ENCODE measurements around the gene BOD1.
"Not testable (repeated sequence)": the region's sequence is repeated elsewhere in the genome, so short reads cannot be mapped to it uniquely, and the experiment has no call there.

The BOD1 gene

DNA sequence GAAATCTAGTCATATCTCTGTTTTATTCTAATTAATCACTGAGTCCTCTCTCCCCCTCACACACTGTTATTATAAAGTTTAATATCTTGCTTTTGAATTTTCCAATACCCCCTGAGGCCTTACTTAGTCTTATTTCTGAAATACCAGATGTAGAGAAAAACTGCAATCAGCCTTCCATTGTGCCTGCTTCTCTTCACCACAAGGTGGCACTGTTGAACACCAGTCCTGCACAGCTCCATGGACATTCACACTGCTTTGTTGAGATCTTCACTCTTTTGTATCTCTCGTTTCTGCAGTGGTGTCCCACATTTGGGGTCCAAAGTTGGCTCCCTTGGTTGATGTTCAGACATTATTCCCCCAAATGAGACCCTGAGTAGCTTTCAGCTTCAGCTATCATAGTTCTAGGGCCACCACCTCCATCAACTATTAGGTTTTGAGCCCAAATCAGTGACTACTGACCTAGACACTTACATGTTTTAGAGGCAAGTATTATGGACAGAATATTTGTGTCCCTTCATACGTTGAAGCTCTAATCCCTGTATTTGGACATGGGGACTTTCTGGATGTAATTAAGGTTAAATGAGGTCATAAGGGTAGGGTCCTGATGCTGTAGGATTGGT lies 24.3 kb downstream of the BOD1 start:
- H3K4me3 ChIP-seq (ENCODE audit: low read depth, low read length): no peak overlapping the region
- TF ChIP-seq, protein P1, sequence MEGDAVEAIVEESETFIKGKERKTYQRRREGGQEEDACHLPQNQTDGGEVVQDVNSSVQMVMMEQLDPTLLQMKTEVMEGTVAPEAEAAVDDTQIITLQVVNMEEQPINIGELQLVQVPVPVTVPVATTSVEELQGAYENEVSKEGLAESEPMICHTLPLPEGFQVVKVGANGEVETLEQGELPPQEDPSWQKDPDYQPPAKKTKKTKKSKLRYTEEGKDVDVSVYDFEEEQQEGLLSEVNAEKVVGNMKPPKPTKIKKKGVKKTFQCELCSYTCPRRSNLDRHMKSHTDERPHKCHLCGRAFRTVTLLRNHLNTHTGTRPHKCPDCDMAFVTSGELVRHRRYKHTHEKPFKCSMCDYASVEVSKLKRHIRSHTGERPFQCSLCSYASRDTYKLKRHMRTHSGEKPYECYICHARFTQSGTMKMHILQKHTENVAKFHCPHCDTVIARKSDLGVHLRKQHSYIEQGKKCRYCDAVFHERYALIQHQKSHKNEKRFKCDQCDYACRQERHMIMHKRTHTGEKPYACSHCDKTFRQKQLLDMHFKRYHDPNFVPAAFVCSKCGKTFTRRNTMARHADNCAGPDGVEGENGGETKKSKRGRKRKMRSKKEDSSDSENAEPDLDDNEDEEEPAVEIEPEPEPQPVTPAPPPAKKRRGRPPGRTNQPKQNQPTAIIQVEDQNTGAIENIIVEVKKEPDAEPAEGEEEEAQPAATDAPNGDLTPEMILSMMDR (IDR thresholded peaks at IDR 0.05; ENCODE audit: borderline replicate concordance, insufficient read depth, low read depth, low read length): peak; percentile 58

- no peak overlapping the region for H3K4me3 ChIP-seq (ENCODE audit: low read depth, low read length)
Measured at GRCh38 chr5:173591056-173591514, 25.4 kb downstream of the BOD1 start.

DNA sequence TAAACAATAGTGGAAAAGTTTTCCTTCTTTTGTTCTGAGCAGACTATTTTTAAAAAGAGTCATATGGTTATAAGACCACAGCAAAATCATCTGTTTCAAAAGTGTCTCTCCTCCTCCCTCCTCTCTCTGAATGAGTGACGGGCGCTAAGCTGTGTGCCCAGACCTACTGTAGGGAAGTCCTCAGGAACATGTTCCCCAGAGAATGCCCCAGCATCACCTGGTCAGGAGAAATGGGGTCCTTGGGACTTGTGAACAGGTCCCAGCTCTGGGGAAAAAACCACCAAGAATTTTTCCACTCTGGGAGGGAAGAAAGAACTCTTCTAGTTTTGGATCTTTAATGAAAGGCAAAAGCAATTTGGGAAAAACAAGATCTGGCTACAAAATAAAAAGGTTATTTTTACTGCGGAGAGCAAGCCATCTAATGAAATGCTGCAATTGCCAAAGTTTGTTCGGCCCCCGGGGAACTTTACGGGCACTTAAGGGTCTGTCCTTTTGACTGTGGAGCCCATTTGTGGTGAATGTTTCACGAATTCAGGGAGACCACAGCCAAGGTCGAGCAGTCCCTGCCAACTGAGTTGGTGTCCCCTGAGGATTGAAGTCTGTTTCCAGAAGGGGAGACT lies 25.9 kb downstream of the BOD1 start:
- TF ChIP-seq, protein P1 (IDR thresholded peaks at IDR 0.05; ENCODE audit: borderline replicate concordance, insufficient read depth, low read depth, low read length): no peak
- no peak overlapping the region for H3K4me3 ChIP-seq (ENCODE audit: low read depth, low read length)

More at GRCh38 chr5:173591056-173591514, 25.4 kb downstream of the BOD1 start:
- TF ChIP-seq, protein P1 (IDR thresholded peaks at IDR 0.05; ENCODE audit: borderline replicate concordance, insufficient read depth, low read depth, low read length): no peak

GRCh38 chr5:173586133-173586532 lies 30.3 kb downstream of the BOD1 start:
- H3K4me3 ChIP-seq (ENCODE audit: low read depth, low read length): not testable (repeated sequence)

GRCh38 chr5:173583346-173583745 lies 33.1 kb downstream of the BOD1 start:
- no peak overlapping the region for H3K4me3 ChIP-seq (ENCODE audit: low read depth, low read length)
- TF ChIP-seq, protein P1 (IDR thresholded peaks at IDR 0.05; ENCODE audit: borderline replicate concordance, insufficient read depth, low read depth, low read length): no peak

DNA sequence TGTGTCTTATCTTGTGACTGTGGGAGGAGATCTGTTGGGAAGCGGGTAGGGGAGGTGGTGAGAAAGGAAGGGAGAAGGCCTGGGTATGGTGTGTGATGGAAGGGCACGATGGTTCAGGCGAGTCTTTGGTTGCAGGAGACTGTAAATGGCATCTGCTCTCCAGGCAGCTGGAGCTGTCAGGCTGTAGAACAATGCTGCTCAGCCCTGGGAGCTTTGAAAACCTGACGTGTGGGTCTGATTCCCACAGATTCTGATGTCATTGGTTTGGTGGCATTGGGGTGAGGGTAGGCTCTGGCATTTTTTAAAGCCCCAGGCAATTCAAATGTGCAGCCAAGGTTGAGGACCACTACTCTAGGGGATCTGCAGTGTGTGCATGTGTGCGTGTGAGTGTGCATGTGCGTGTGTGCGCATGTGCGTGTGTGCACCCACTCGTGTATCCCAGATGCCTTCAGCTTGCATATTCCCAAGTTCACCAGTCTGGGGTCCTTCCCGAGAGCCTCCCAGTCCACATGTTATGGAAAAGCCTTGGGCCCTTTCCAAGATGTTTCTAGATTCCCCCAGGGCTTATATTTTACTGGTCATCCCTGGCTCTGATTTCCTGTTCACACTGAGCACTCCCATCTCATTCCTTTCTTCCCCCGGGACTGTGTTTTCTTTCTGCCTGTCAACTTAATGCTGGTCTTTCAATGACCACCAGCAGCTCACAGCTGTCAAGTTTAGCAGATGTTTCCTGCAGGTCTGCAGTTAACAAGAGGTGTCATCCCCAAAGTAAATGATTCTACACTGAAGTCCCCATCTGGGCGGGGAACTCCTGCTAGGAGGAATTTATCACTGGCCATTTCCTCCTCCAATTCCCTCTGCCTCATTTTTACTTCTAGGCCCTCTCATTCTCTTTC lies 34.0 kb downstream of the BOD1 start:
- no peak overlapping the region for H3K4me3 ChIP-seq (ENCODE audit: low read depth, low read length)
- TF ChIP-seq, protein P1 (IDR thresholded peaks at IDR 0.05; ENCODE audit: borderline replicate concordance, insufficient read depth, low read depth, low read length): no peak

GRCh38 chr5:173581408-173582215 lies 34.8 kb downstream of the BOD1 start:
- H3K4me3 ChIP-seq (ENCODE audit: low read depth, low read length): no peak overlapping the region
- TF ChIP-seq, protein P1 (IDR thresholded peaks at IDR 0.05; ENCODE audit: borderline replicate concordance, insufficient read depth, low read depth, low read length): peak; percentile 82
